Left colon (tissue), 2 donors: ENCODE results near the gene SYNE2. TPM values are rescaled to one million over a fixed set of nuclear protein-coding genes. Genes with fewer than 3 reads are reported as not detected.
"Not testable (repeated sequence)": the region's sequence is repeated elsewhere in the genome, so short reads cannot be mapped to it uniquely, and the experiment has no call there.

Source experiments
- ATAC-seq: fragments of 200-7000 bp; cut with Tn5 transposase; one replicate; pipeline ENCODE4 v1.9.1; 2020; ENCODE audit warnings: mild to moderate bottlenecking, moderate library complexity
- DNase-seq, 2 donors: peaks; one replicate each; pipeline ENCODE4 v3.0.0-alpha.2; 2020
- intact Hi-C, 2 donors: fragments of 100-400 bp; cut with DNase I in 1 of 2; cut with micrococcal nuclease in 1 of 2; formaldehyde crosslinking; loops; one replicate each; pipeline versions ENCODE4 v1.11.2 to v1.14.0; 2022; cut with DNase I, micrococcal nuclease
- long read RNA-seq: library from polyadenylated mRNA; unstranded; transcript quantifications from one replicate; pipeline ENCODE4 v2.0.0, GENCODE V29; 2021
- total RNA-seq, 2 donors: library from RNA; stranded (reverse); fragmentation: NEBNext Ultra II Directional; extraction: Animal tissue kit (Norgen Biotek cat#: 25700); gene quantifications; one replicate each; pipeline ENCODE4 v1.2.1, GENCODE V29; 2021
- donor health status: DM: no; HTN: no; CAD: no.
- donor health status: DM: yes; HTN: yes; CAD: no.

The SYNE2 gene, protein sequence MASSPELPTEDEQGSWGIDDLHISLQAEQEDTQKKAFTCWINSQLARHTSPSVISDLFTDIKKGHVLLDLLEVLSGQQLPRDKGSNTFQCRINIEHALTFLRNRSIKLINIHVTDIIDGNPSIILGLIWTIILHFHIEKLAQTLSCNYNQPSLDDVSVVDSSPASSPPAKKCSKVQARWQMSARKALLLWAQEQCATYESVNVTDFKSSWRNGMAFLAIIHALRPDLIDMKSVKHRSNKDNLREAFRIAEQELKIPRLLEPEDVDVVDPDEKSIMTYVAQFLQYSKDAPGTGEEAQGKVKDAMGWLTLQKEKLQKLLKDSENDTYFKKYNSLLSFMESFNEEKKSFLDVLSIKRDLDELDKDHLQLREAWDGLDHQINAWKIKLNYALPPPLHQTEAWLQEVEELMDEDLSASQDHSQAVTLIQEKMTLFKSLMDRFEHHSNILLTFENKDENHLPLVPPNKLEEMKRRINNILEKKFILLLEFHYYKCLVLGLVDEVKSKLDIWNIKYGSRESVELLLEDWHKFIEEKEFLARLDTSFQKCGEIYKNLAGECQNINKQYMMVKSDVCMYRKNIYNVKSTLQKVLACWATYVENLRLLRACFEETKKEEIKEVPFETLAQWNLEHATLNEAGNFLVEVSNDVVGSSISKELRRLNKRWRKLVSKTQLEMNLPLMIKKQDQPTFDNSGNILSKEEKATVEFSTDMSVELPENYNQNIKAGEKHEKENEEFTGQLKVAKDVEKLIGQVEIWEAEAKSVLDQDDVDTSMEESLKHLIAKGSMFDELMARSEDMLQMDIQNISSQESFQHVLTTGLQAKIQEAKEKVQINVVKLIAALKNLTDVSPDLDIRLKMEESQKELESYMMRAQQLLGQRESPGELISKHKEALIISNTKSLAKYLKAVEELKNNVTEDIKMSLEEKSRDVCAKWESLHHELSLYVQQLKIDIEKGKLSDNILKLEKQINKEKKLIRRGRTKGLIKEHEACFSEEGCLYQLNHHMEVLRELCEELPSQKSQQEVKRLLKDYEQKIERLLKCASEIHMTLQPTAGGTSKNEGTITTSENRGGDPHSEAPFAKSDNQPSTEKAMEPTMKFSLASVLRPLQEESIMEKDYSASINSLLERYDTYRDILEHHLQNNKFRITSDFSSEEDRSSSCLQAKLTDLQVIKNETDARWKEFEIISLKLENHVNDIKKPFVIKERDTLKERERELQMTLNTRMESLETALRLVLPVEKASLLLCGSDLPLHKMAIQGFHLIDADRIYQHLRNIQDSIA (N-terminal part only)
- total RNA-seq, result 100 to 1,000 TPM; 137 to 189 TPM
- long read RNA-seq, partial matches to known transcripts, result 67 of 96 reads
- long read RNA-seq, other reads (novel, unspliced or antisense), result 29 of 96 reads

GRCh38 chr14:63852817-63853731 lies at the start of gene SYNE2:
Gene SYNE2 (plus strand): TSS chr14:63853004. CDS start chr14:63909149, 56,145 bp downstream.
- DNase-seq, result peak; percentile 75 to 89
- peak; percentile 88 for ATAC-seq
- intact Hi-C loops, result no loop called here

DNA sequence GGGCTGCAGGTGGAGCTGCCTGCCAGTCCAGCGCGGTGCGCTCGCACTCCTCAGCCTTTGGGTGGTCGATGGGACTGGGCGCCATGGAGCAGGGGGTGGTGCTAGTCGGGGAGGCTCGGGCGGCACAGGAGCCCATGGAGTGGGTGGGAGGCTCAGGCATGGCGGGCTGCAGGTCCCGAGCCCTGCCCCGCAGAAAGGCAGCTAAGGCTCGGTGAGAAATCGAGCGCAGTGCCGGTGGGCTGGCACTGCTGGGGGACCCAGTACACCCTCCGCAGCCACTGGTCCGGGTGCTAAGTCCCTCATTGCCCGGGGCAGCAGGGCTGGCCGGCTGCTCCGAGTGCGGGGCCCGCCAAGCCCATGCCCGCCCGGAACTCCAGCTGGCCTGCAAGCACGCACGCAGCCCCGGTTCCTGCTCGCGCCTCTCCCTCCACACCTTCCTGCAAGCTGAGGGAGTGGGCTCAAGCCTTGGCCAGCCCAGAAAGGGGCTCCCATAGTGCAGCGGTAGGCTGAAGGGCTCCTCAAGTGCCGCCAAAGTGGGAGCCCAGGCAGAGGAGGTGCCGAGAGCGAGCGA lies 49.5 kb upstream of the SYNE2 start:
- DNase-seq, intact Hi-C loops, ATAC-seq: not testable (repeated sequence)

- ATAC-seq, intact Hi-C loops, DNase-seq: not testable (repeated sequence)
Observed at GRCh38 chr14:63806064-63806463, 46.7 kb upstream of the SYNE2 start.

DNA sequence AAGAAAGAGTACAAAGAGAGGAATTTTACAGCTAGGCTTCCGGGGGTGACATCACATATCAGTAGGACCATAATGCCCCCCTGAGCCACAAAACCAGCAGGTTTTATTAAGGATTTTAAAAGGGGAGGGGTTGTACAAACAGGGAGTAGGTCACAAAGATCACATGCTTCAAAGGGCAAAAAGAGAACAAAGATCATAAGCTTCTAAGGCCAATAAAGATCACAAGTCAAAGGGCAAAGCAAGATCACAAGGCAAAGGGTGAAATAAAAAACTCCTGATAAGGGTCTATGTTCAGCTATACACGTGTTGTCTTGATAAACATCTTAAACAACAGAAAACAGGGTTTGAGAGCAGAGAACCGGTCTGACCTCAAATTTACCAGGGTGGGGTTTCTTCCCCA lies 41.1 kb upstream of the SYNE2 start:
- DNase-seq, intact Hi-C loops, ATAC-seq: not testable (repeated sequence)

DNA sequence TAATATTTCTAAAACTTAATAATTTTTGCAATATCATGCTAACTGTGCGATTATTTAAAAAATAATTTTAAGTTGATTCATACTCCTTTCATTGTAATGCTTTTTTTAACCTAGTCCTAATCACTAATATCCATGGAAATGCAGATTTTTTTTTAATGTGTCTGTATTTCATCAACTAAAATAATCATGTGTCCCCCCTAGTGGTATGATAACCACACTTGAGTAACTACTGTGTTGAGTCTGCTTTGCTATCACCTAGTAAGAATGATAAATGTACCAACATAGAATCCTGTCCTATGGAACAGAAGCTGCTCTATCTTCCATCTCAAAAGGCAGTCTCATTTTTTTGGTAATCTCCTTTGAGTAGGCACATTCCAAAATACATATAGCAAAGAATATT lies 19.1 kb upstream of the SYNE2 start:
- intact Hi-C loops, result no loop called here
- no peak for DNase-seq
- no peak for ATAC-seq

DNA sequence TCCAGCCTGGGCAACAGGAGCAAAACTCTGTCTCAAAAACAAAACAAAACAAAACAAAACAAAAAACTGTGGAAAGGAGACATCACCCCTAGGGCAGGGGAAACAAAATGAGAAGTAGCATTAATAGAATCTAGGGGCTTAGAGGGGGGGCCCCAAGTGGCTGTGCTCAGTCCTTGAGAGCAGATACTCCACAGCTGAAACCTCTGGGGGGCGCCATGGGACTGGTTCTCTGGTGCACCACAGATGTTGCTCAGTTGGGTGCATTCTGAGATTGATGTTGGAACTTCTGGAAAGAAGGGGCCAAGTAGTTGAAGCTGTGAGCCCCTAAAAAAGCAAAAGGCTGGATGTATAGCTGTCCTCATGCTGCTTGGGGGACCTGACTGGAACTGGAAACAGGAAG lies 11.8 kb upstream of the SYNE2 start:
- peak; percentile 72 for ATAC-seq
- DNase-seq, result peak; percentile 27 to 80
- intact Hi-C loops, result no loop called here

GRCh38 chr14:63843796-63844195 lies 9.0 kb upstream of the SYNE2 start:
- DNase-seq (no peak), ATAC-seq (no peak)
- intact Hi-C loops, result no loop called here

- ATAC-seq, result no peak
- intact Hi-C loops, result no loop called here
Observed at GRCh38 chr14:63848890-63849289, 3.9 kb upstream of the SYNE2 start.

GRCh38 chr14:63852271-63852816 lies 460 bp upstream of the SYNE2 start:
- intact Hi-C loops, result no loop called here

More at GRCh38 chr14:63848890-63849289, 3.9 kb upstream of the SYNE2 start:
- DNase-seq, result no peak

DNA sequence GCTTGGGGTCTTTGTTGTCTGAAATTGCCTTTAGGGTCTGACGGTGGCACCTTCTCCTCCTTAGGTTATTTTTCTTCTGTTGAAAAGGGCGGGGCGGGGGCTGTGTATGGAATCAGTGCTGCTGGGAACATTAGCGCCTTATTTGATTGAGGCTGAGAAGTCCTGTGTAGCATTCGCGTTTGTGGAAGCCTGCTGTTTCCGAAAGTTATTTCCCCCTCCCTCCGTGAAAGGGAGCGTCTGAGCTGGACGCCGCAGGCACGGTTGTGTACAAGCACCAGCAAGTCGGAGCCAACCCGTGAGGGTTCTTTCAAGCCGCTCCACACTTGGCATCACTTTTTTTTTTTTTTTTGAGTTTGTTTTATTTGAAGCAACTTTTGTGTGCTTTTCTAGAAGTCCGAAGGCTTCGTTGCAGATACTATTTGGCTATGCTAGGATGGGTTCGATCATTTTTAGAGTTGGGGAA lies 1.1 kb downstream of the SYNE2 start:
- intact Hi-C loops, result no loop called here
- ATAC-seq (peak; percentile 58), DNase-seq (peak; percentile 68 to 71)

More at GRCh38 chr14:63852271-63852816, 460 bp upstream of the SYNE2 start:
- peak in 1 of 2 donors; percentile 26 for DNase-seq
- no peak for ATAC-seq

DNA sequence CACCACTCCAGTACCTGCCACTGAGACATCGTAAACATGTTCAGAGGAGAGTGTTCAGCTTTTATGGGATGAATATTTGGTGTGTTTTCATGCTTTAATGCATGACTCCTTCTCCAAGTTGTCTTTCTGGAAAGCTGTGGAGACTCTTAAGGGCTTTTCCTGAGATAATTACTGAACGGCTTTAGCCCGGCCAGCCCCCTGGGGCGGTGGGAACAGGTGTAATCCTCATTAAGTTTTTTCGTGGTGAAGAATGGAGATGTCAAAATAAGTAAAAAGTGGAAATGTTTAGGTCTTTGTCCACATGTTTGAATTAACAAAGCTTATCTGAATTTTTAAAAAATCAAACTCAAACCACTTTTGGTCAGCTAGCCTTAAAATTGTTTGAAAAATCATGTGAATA lies 1.5 kb downstream of the SYNE2 start:
- intact Hi-C loops, result no loop called here
- DNase-seq (no peak), ATAC-seq (peak; percentile 19)

GRCh38 chr14:63855281-63855680 lies 2.5 kb downstream of the SYNE2 start:
- intact Hi-C loops, result no loop called here
- DNase-seq (no peak), ATAC-seq (no peak)

DNA sequence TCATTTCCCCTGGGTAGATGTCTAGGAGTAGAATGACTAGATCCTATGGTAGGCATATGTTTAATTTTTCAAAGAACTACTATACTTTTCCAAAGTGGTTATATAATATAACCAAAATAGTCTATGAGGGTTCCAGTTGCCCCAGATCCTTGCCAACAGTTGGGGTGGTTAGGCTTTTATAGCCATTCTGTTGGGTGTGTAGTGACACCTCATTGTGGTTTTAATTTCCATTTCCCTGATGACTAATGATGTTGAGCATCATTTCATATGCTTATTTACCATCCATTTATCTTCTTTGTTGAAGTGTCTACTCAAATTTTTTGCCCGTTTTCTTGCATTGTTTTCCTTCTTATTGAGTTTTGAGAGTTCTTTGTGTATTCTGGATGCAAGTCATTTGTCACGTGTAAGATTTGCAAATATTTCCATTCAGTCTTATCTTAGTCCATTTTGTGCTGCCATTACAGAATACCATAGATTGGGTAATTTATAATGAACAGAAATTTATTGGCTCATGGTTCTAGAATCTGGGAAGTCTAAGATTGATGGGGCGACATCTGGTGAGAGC lies 4.7 kb downstream of the SYNE2 start:
- ATAC-seq (no peak), DNase-seq (no peak)
- intact Hi-C loops, result no loop called here

DNA sequence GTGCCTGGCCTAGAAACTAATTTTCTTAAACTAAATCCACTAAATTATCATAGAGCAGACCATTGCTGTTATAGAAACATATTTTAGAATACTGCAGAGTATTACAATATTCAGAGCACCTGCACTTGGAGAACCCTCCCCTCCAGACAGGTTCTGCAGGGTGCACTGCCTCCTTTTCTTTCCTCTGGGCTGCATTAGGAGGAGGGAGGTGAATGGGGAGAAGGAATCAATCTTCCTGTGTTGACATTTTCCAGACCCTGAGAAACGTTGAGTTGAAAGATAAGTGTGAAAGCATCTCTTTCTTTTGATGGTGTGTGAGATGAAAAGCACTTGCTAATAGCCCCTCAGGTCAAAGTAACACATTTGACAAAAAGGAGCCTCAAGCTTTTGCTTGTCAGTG lies 7.3 kb downstream of the SYNE2 start:
- DNase-seq (no peak), ATAC-seq (no peak)
- intact Hi-C loops, result no loop called here

- DNase-seq, result no peak
- intact Hi-C loops, result no loop called here
- no peak for ATAC-seq
Observed at GRCh38 chr14:63862163-63862562, 9.4 kb downstream of the SYNE2 start.

DNA sequence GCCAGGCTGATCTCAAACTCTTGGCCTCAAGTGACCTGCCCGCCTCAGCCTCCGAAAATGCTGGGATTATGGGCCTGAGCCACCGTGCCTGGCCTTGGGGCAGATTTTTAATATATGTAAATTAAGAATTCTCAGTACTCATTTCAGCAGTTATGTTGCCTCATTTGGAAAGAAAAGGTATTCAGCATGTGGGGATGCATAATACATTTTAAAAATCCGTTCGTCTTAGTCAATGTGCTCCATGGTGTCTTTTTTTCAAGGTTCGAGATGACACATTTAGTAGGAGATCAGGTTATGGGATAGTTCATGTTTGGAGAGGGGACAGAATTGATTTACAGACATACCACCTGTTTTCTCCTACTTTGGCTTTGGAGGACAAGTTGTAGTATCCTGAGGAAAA lies 10.2 kb downstream of the SYNE2 start:
- DNase-seq, result no peak

GRCh38 chr14:63864775-63865174 lies 12.0 kb downstream of the SYNE2 start:
- peak; percentile 72 for ATAC-seq
- DNase-seq, intact Hi-C loops: not testable (repeated sequence)

More for the DNA sequence above, 10.2 kb downstream of the SYNE2 start:
- intact Hi-C loops, result no loop called here
- no peak for ATAC-seq
